GM12892 (cell line): ENCODE data around the gene TOP3A.

Experiments
- POLR2A ChIP-seq: IDR thresholded peaks from 2 replicates; pipeline ENCODE4 v1.6.1; 2011; ENCODE audit warnings: low read depth, low read length, control low read depth
- POLR2AphosphoS5 ChIP-seq: IDR thresholded peaks from 2 replicates; pipeline ENCODE4 v1.6.1; 2011; ENCODE audit warnings: low read depth, low read length, control low read depth
- TAF1 ChIP-seq: IDR thresholded peaks from 2 replicates; pipeline ENCODE4 v1.6.1; 2011; ENCODE audit warnings: low read depth, mild to moderate bottlenecking, control low read depth, low read length, borderline replicate concordance

DNA sequence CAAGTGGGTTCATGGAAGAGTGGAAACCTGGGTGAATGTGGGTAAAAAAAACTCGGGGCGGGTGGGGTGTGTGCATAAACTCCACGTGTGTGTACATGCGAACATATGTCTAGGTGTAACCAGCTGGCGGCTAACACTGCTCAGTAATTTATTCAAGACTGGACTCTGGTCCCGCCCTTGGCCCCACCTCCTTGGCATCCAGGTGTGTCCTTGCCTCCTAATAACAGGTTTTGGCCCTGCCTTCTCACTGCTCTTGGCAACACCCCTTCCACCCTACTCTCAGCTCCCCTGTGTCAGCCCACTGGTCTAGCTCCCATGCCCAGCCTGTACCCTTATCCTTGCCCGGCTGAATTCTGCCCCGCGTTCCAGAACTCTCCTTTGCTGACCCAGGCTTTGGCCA, 64.5 kb downstream of the TOP3A start:
- no peak for TF ChIP-seq POLR2A
- no peak for TF ChIP-seq TAF1
- TF ChIP-seq POLR2AphosphoS5 = no peak
